HS-5 (cell line): ENCODE data around the gene TFG.

ENCODE experiments used
- DNase-seq: peaks from one replicate; pipeline ENCODE4 v3.0.0-alpha.2; 2012; ENCODE audit warnings: low read depth

TFG gene

DNA sequence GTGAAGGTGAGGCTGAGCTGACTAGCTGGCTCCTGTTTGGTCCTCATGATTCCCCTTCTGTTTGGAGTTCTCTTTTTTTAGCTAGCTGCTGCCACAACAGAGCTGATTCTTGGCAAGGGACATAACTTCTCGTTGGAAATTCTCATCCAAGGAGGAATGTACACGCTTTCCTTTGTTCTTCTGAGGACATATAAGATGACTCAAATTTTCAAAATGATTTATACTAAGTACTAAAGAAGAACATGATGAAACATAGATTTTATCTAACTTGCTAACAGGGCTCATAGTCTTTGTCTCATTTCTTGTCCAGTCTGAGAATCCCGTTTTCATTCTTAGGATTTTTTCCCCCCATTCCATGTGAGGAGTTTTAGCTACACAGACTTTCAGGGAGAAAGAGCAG lies 2.9 kb upstream of the TFG start:
- no peak for DNase-seq

- no peak for DNase-seq
These were observed 678 bp upstream of the TFG start for GRCh38 chr3:100708644-100708988.

DNA sequence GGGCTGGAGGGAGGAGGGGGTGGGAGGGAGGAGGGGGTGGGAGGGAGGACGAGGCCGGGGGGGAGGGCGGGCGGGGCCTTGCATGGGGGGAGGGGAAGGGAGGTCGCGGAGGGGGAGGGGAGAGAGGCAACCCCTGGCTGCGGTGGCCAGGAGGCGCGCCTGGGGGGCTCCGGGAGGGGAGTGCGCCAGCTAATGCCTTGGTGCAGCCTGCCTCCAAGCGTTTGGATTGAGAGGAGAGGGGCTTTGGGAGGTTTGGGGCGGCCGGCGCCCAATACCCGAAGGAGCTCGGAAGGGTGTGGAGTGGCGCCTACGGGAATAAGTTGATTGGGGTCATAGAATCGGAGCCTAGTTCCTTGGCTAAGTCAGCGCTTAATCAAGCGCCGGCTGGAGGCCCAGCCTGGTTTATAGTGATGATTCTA lies 557 bp downstream of the TFG start:
- DNase-seq = no peak

DNA sequence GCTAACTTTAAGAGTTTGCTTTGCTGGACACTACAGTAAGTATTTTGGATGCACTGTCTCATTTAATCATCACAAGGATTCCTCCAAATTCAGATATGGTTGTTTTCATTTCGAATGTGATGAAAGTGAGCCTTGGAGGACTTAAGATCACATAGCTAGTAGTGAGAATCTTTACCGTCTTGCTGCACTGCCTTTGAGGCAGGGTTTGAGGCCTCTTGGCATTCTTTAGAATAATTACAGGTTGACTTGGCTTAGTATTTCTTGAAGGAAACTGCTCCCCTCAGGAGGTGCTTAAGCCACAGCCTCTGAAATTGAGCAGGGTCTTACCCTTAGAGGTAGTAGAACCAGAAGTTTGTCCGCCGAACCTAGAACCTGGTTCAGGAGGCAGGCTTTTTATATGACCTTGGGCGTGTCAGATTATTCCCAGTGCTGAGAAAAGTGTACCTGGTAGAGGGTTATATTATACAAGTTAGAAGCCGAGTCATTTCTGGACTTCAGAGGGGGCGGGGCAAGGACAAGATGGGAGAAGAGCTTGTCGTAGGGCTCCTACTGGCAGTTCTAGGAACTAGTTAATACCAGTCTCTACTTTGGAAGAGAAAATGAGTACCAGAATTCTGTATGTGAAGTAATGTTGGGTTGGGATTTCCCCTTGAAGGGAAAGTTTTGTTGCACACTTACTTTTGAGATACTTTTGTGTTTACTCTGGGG lies 1.1 kb downstream of the TFG start:
- DNase-seq = peak; percentile 26

- no peak for DNase-seq
These were observed 5.9 kb downstream of the TFG start for GRCh38 chr3:100715176-100715575.

GRCh38 chr3:100717063-100717462 lies 7.8 kb downstream of the TFG start:
- no peak for DNase-seq

DNA sequence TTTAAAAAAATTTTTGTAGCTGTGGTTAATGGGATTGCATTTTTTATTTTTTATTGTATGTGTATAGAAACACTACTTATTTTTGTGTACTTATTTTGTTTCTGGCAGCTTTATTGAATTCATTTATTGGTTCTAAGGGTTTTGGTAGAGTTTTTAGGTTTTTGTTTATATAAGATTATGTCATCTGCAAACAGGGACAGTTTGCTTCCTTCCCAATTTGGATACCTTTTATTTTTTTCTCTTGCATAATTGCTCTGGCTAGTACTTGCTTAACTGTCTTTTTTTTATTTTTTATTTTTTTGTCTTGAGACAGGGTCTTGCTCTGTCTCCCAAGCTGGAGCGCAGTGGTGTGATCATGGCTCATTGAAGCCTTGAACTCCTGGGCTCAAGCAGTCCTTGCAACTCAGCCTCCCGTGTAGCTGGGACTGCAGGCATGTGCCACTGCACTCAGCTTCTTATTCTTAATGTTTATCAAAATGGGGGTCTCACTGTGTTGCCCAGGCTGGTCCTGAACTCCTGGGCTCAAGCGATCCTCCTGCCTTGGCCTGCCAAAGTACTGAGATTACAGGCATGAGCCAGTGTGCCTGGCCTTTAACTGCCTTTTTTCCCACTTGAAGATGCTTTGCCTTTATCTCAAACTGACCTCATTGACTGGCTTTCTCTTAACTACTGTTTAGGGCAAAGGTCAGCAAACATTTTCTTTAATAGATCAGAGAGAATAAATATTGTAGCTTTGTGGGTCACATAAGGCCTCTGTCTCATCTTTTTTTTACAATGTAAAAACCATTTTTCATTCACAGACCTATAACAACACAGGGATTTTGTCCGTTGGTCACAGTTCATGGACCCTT lies 8.6 kb downstream of the TFG start:
- no peak for DNase-seq

DNA sequence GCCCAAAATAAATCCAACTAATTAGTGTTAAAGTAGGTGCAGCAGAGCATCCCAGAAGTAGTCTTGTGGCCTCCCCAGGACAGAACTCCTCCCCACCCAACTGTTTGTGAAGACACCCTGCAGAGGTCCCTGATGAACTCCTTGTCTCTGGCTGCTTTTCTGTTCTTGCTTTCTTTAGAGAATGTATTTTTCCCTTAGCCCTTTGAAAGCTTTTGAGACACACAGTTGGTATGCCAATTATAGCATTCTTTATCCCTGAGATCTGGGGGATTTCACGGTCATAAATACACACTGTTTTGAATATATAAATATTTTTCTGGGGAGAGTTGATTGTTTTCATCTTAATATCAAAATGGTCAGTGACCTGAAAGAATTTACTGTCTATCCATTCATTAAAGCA lies 9.8 kb downstream of the TFG start:
- DNase-seq = no peak

- no peak for DNase-seq
These were observed 11.1 kb downstream of the TFG start for GRCh38 chr3:100720426-100720825.

DNA sequence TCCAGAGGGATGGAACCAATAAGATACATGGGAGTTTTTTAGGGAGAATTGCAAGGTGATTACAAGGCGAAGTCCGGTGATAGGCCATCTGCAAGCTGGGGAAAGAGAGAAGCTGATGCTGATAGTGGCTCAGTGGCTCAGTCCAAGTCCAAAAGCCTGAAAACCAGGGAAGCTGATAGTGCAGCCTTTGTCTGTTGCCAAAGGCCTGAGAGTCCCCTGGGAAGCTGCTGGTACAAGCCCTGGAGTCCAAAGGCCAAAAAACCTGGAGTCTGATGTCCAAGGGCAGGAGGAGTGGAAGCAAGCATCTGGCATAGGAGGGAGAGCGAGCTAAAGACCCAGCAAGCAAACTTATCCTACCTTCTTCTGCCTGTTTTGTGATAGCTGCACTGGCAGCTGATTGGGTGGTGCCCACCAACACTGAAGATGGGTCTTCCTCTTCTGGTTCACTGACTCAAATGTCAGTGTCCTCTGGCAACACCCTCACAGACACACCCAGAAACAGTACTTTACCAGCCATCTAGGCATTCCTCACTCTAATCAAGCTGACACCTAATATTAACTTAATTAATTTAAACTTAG lies 16.7 kb downstream of the TFG start:
- DNase-seq = no peak

DNA sequence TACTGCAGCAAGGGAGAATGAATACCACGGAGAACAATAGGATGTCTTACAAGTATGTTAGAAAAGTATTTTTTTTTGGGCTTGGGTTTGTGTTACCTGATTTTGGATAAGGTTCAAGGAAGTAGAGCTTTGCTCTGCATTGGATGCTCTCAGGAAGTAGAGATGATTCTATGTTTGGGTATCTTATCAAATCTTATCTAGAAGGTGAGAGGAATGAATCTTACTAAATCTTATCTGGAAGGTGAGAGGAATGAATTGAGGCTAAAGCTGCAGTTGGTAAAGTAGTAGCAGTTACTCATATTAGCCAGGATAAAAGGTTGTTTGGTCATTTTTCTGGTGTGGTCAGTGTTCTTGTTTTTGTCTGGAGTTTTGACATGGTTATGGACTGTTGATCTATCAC lies 17.4 kb downstream of the TFG start:
- no peak for DNase-seq

- DNase-seq = no peak
These were observed 21.2 kb downstream of the TFG start for GRCh38 chr3:100730524-100730923.

- no peak for DNase-seq
These were observed 23.1 kb downstream of the TFG start for GRCh38 chr3:100732435-100732834.

DNA sequence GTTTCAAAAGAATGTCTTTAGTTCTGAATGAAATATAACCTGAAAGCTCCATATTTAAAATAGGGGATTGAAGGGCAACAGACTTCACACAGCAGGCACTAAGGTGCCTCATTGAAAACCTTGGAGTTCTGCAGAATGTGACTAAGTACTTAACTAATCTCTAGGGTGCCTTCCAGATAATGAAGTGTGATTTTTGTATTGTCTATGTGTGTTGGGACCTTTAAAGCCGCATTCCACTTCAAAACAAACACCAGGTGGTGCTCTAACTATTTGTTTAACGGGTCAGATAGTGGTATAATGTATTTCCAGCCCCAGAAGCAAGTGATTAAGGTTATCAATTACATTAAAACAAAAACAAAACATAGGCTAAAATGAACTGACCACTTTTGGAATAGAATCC lies 28.0 kb downstream of the TFG start:
- DNase-seq = no peak

DNA sequence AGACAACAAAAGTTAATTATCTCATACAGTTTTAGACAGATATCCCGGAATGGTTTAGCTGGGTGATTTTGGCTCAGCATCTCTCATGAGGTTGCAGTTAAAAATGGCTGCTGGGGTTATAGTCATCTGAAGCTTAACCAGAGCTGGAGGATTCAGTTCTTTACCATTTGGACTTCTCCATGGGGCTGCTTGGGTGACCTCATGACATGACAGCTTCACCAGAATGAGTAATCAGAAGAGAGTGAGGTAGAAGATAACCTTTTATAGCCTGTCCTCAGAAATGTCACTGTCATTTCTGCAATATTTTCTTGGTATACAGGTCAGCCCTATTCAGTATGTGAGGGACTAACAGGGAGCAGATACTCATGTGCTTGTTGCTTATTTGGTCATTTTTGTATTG lies 30.9 kb downstream of the TFG start:
- DNase-seq = no peak

DNA sequence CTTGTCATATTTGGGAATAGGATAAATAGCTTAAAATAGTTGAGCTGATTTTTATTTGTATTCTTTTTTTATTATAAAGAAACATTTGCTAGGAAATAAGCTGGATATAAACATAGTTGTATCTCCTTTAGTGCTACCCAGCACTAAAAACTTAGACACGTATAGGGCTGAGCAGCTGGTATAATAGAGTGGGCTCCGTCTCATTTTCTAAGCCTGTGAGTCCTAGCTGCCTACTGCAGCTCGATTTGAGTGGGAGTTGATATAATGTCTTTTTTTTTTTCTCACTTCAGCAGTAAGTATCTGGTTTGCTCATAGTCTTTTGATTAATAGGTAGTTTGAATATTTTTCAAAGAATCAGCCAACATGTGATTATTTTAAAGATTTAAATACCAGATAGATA lies 34.2 kb downstream of the TFG start:
- no peak for DNase-seq

DNA sequence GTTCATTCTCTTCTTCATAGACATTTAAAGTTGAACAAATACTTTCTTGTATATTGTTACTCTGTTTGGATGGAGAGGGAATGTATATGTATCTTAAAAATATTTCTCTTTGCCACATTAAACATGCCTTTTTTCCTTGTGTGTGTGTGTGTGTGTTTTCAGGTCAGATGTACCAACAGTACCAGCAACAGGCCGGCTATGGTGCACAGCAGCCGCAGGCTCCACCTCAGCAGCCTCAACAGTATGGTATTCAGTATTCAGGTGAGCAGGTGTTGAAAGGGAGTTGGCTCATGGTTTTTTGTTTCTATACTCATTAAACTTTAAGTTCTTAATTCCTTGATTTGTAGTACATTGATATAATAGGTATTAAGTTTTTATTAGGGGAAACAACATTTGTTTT lies 35.4 kb downstream of the TFG start:
- DNase-seq = no peak

DNA sequence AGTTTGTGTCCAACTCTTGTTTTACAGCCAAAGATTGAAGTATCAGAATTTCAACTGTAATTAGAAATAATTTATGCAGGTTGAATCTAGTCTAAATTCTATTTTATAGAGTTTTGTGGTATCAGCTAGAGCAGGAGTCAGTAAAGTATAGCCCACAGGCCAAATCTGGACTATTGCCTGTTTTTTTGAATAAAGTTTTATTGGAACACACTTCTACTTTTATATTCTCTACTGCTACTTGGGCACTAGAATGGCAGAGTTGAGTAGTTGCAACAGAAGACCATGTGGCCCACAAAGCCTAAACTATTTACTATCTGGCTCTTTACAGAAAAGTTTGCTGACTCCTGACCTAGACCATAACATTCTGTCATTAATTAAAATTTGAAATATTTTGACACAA lies 36.3 kb downstream of the TFG start:
- no peak for DNase-seq

DNA sequence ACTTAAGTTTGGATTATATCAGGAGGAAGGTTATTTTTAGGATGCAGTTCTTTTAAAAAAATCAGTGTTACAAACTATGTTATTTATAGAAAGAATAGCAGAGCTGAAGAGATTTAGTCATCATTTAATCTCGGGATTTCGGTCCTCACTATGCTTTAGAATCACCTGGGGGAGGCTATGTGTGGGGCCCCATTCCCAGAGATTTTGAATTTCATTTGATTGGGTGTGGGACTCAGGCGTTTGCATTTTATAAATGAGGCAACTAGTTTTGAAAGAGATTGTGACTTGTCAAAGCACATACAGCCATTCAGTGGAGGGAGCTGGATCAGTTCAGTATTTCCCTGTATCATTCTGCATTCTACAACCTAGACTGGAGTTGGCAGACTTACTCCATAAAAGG lies 36.8 kb downstream of the TFG start:
- DNase-seq = no peak

GRCh38 chr3:100748220-100748619 lies 38.9 kb downstream of the TFG start:
- no peak for DNase-seq

GRCh38 chr3:100748967-100749366 lies 39.7 kb downstream of the TFG start:
- no peak for DNase-seq

DNA sequence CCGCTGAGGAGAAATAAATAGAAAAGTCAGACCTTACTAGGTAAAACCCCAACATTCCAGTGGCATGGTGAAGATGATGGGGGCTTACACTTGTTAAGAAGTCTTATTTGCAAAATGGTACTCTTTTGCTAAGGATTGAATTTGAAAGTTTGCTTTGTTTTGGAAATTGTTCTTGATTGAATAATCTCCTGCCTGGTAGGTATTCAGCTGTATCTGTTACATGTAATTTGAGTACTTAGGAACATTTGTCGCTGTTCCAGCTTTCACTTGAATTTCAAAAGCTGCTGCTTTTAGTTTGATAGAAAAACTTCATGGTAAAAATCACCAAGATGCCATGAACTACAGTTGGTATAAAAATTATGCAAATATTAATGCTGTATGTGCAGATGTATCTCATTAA lies 44.6 kb downstream of the TFG start:
- DNase-seq = no peak

GRCh38 chr3:100754563-100755334 lies 45.5 kb downstream of the TFG start:
- no peak for DNase-seq
